Measurements from ENCODE around the gene NKX2-1. TPM values are rescaled to one million over a fixed set of nuclear protein-coding genes. Genes with fewer than 3 reads are reported as not detected.
"Not testable (repeated sequence)": the region's sequence is repeated elsewhere in the genome, so short reads cannot be mapped to it uniquely, and the experiment has no call there.

The NKX2-1 gene
- polyA plus RNA-seq, 2 donors = 0.04 TPM; not detected in 1

DNA sequence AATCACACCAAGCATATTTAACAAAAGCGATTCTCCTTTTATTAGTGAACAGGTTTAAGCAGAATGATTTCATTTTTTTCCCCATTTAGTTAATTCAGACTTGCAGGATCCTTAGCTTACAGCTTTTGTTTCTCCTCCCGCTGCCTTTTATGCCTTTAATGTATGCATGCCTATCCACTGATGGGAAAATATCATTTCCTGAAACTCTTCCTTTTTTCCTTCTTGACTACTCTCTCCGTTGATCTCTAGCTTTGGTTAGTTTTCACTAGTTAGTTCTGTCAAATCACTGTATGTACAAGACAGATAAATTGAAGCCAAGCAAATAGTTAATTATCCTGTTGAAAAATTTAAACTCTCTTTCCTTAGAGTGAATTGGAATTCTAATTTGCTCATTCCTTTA, 26.3 kb downstream of the NKX2-1 start:
- no peaks in the 10 kb centered on the region for H3K36me3 ChIP-seq (ENCODE audit: control insufficient read depth in 2 of 2, insufficient read depth in 2 of 2, low read length in 1 of 2)
- WGBS, 2 donors = 23 to 24% methylated on average over 3 of the region's 3 CpGs
- no peak overlapping the region for H3K27ac ChIP-seq (ENCODE audit: low read depth in 2 of 2, low read length in 1 of 2)
- H3K4me1 ChIP-seq (ENCODE audit: control insufficient read depth in 2 of 2, insufficient read depth in 2 of 2, low read length in 1 of 2) = no peaks in the 10 kb centered on the region
- H3K9me3 ChIP-seq (ENCODE audit: control insufficient read depth in 2 of 2, insufficient read depth in 1 of 2, low read depth in 1 of 2, low read length in 1 of 2) = no peaks in the 10 kb centered on the region
- H3K27me3 ChIP-seq (ENCODE audit: control insufficient read depth in 1 of 2, insufficient read depth in 2 of 2, low read length in 2 of 2) = peaks cover 4 to 8% of the 10 kb centered on the region in 2 donors
- no peak overlapping the region for H3K4me3 ChIP-seq (ENCODE audit: low read depth in 1 of 2, low read length in 2 of 2)

DNA sequence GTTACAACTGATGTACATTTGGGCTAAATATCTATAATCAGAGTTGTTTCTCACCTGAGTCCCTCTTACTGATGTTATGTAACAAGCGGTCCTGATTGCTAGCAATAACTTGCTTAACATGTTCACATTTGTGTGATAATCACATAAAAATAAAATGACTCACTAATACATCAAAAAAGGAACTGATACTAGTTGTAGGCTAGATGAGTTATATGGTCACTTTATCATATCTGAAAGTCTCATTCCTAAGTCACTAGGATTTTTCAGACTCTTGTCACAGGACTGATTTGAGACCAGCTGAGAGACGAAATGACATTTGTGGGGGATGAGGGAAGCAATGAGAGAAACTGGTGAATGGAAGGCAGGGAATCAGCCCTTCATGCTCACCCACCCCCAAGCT, 34.3 kb downstream of the NKX2-1 start:
- WGBS, 2 donors = 71 to 76% methylated on average over 2 of the region's 2 CpGs
- Histone ChIP-seq H3K27ac (ENCODE audit: low read depth in 2 of 2, low read length in 1 of 2) (no peak overlapping the region), H3K9me3 (ENCODE audit: control insufficient read depth in 2 of 2, insufficient read depth in 1 of 2, low read depth in 1 of 2, low read length in 1 of 2) (no peaks in the 10 kb centered on the region), H3K4me3 (ENCODE audit: low read depth in 1 of 2, low read length in 2 of 2) (no peak overlapping the region), H3K36me3 (ENCODE audit: control insufficient read depth in 2 of 2, insufficient read depth in 2 of 2, low read length in 1 of 2) (no peaks in the 10 kb centered on the region), H3K27me3 (ENCODE audit: control insufficient read depth in 1 of 2, insufficient read depth in 2 of 2, low read length in 2 of 2) (peaks cover 4% of the 10 kb centered on the region in 2 donors), H3K4me1 (ENCODE audit: control insufficient read depth in 2 of 2, insufficient read depth in 2 of 2, low read length in 1 of 2) (no peaks in the 10 kb centered on the region)

DNA sequence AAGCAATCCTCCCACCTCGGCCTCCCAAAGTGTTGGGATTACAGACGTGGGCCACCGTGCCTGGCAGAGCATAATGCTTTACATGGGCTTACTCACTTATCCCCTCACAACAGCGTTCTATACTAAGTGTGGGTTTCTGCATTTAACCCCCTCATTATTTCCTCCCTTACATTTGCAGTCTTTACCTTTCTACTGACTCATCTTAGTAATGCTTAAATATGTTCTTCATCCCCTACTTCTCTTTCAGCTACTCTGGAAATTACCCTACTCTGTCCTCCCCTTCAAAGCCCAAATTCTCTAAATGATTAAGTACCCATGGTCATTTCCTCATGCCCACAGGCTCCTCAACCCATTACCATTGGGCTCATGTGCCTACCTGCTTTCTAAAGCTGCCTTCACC, 40.7 kb downstream of the NKX2-1 start:
- no peaks in the 10 kb centered on the region for H3K4me1 ChIP-seq (ENCODE audit: control insufficient read depth in 2 of 2, insufficient read depth in 2 of 2, low read length in 1 of 2)
- no peak overlapping the region for H3K4me3 ChIP-seq (ENCODE audit: low read depth in 1 of 2, low read length in 2 of 2)
- H3K9me3 ChIP-seq (ENCODE audit: control insufficient read depth in 2 of 2, insufficient read depth in 1 of 2, low read depth in 1 of 2, low read length in 1 of 2) = no peaks in the 10 kb centered on the region
- no peaks in the 10 kb centered on the region for H3K36me3 ChIP-seq (ENCODE audit: control insufficient read depth in 2 of 2, insufficient read depth in 2 of 2, low read length in 1 of 2)
- WGBS, 2 donors = 73 to 81% methylated on average over 4 of the region's 4 CpGs
- peaks cover 0 to 4% of the 10 kb centered on the region in 2 donors for H3K27me3 ChIP-seq (ENCODE audit: control insufficient read depth in 1 of 2, insufficient read depth in 2 of 2, low read length in 2 of 2)
- H3K27ac ChIP-seq (ENCODE audit: low read depth in 2 of 2, low read length in 1 of 2) = no peak overlapping the region

GRCh38 chr14:36478782-36479181, 41.2 kb downstream of the NKX2-1 start:
- H3K4me3 ChIP-seq (ENCODE audit: low read depth in 1 of 2, low read length in 2 of 2) = no peak overlapping the region
- H3K27ac ChIP-seq (ENCODE audit: low read depth in 2 of 2, low read length in 1 of 2) = no peak overlapping the region
- no peaks in the 10 kb centered on the region for H3K36me3 ChIP-seq (ENCODE audit: control insufficient read depth in 2 of 2, insufficient read depth in 2 of 2, low read length in 1 of 2)
- no peaks in the 10 kb centered on the region for H3K4me1 ChIP-seq (ENCODE audit: control insufficient read depth in 2 of 2, insufficient read depth in 2 of 2, low read length in 1 of 2)
- 0% methylated on average over 1 of the region's 1 CpG for WGBS, 2 donors
- peaks cover 0 to 4% of the 10 kb centered on the region in 2 donors for H3K27me3 ChIP-seq (ENCODE audit: control insufficient read depth in 1 of 2, insufficient read depth in 2 of 2, low read length in 2 of 2)
- no peaks in the 10 kb centered on the region for H3K9me3 ChIP-seq (ENCODE audit: control insufficient read depth in 2 of 2, insufficient read depth in 1 of 2, low read depth in 1 of 2, low read length in 1 of 2)

DNA sequence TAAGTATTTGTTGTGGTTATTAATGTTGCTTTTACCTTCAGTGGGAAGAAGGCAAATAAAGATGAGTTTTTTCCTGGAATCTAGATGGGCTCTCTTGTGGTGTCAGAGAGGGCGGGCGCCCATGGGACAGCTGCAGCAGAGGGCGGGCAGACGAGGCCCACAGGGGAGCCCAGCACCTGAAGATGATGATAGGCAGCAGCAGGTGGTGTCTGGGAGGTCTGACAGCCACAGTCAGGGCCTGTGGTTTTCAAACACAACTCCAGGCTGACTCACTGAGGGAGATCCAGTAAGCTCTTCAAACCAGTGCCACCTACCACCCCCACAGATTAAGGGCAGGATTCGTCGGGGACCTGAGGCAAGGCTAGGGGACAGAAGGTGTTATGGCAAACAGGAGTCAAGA, 42.8 kb downstream of the NKX2-1 start:
- Histone ChIP-seq H3K27ac (ENCODE audit: low read depth in 2 of 2, low read length in 1 of 2) (no peak overlapping the region), H3K4me1 (ENCODE audit: control insufficient read depth in 2 of 2, insufficient read depth in 2 of 2, low read length in 1 of 2) (no peaks in the 10 kb centered on the region), H3K9me3 (ENCODE audit: control insufficient read depth in 2 of 2, insufficient read depth in 1 of 2, low read depth in 1 of 2, low read length in 1 of 2) (no peaks in the 10 kb centered on the region), H3K27me3 (ENCODE audit: control insufficient read depth in 1 of 2, insufficient read depth in 2 of 2, low read length in 2 of 2) (peaks cover 0 to 4% of the 10 kb centered on the region in 2 donors), H3K36me3 (ENCODE audit: control insufficient read depth in 2 of 2, insufficient read depth in 2 of 2, low read length in 1 of 2) (no peaks in the 10 kb centered on the region), H3K4me3 (ENCODE audit: low read depth in 1 of 2, low read length in 2 of 2) (no peak overlapping the region)
- WGBS, 2 donors = 59 to 63% methylated on average over 6 of the region's 6 CpGs

DNA sequence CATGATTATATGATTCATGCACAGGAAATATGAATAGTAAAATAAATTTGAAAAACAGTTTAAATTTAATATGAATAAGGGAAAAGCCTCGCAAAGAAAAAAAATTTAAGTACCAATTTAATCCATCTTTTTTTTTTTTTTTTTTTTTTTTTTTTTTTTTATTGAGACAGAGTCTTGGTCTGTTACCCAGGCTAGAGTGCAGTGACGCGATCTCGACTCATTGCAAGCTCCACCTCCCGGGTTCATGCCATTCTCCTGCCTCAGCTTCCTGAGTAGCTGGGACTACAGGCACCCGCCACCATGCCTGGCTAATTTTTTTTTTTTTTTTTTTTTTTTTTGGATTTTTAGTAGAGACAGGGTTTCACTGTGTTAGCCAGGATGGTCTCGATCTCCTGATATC, 44.0 kb downstream of the NKX2-1 start:
- not testable (repeated sequence) for H3K27me3 ChIP-seq (ENCODE audit: control insufficient read depth in 1 of 2, insufficient read depth in 2 of 2, low read length in 2 of 2); H3K27ac ChIP-seq (ENCODE audit: low read depth in 2 of 2, low read length in 1 of 2); H3K4me1 ChIP-seq (ENCODE audit: control insufficient read depth in 2 of 2, insufficient read depth in 2 of 2, low read length in 1 of 2); H3K9me3 ChIP-seq (ENCODE audit: control insufficient read depth in 2 of 2, insufficient read depth in 1 of 2, low read depth in 1 of 2, low read length in 1 of 2); H3K4me3 ChIP-seq (ENCODE audit: low read depth in 1 of 2, low read length in 2 of 2); H3K36me3 ChIP-seq (ENCODE audit: control insufficient read depth in 2 of 2, insufficient read depth in 2 of 2, low read length in 1 of 2)
- WGBS, 2 donors = 92 to 96% methylated on average over 7 of the region's 7 CpGs

DNA sequence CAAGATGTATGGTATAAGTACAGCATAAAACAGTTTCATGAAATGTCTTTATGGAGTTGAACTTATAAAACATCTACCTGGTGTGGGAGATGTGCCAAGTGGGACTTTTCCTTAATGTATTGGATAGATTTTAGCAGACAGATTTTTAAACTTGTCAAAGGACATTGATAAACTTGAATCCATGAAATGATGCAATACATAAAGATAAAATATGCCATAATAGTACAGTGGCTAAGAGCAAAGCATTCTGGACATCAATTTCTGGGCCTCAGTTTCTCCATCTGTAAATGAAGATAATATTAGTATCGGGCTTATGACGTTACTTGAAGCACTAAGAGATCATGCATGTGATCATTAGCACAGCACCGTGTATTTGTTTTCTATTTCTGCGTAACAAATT, 45.4 kb downstream of the NKX2-1 start:
- Histone ChIP-seq H3K36me3 (ENCODE audit: control insufficient read depth in 2 of 2, insufficient read depth in 2 of 2, low read length in 1 of 2) (no peaks in the 10 kb centered on the region), H3K27ac (ENCODE audit: low read depth in 2 of 2, low read length in 1 of 2) (no peak overlapping the region), H3K9me3 (ENCODE audit: control insufficient read depth in 2 of 2, insufficient read depth in 1 of 2, low read depth in 1 of 2, low read length in 1 of 2) (no peaks in the 10 kb centered on the region), H3K4me3 (ENCODE audit: low read depth in 1 of 2, low read length in 2 of 2) (no peak overlapping the region), H3K27me3 (ENCODE audit: control insufficient read depth in 1 of 2, insufficient read depth in 2 of 2, low read length in 2 of 2) (peaks cover 0 to 4% of the 10 kb centered on the region in 2 donors), H3K4me1 (ENCODE audit: control insufficient read depth in 2 of 2, insufficient read depth in 2 of 2, low read length in 1 of 2) (no peaks in the 10 kb centered on the region)
- 66 to 72% methylated on average over 4 of the region's 4 CpGs for WGBS, 2 donors

GRCh38 chr14:36471431-36471830, 48.6 kb downstream of the NKX2-1 start:
- Histone ChIP-seq H3K4me1 (ENCODE audit: control insufficient read depth in 2 of 2, insufficient read depth in 2 of 2, low read length in 1 of 2) (no peaks in the 10 kb centered on the region), H3K9me3 (ENCODE audit: control insufficient read depth in 2 of 2, insufficient read depth in 1 of 2, low read depth in 1 of 2, low read length in 1 of 2) (no peaks in the 10 kb centered on the region), H3K36me3 (ENCODE audit: control insufficient read depth in 2 of 2, insufficient read depth in 2 of 2, low read length in 1 of 2) (no peaks in the 10 kb centered on the region), H3K4me3 (ENCODE audit: low read depth in 1 of 2, low read length in 2 of 2) (no peak overlapping the region), H3K27ac (ENCODE audit: low read depth in 2 of 2, low read length in 1 of 2) (no peak overlapping the region), H3K27me3 (ENCODE audit: control insufficient read depth in 1 of 2, insufficient read depth in 2 of 2, low read length in 2 of 2) (no peaks in the 10 kb centered on the region)
- 84 to 89% methylated on average over 3 of the region's 3 CpGs for WGBS, 2 donors

DNA sequence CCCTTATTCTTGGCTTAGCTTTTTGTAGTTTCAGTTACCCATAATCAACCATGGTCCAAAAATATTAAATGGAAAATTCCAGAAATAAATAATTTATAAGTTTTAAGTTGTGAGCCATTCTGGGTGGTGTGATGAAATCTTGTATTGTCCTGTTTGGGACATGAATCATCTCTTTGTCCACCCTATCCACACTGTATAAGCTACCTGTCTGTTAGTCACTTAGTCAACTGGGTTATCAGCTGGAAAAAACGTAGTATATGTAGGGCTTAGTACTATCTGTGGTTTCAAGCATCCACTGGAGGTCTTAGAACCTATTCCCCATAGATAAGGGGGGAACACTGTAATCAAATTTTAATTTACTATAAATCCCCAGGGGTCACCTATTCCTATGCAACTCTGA, 52.7 kb downstream of the NKX2-1 start:
- no peak overlapping the region for H3K27ac ChIP-seq (ENCODE audit: low read depth in 2 of 2, low read length in 1 of 2)
- H3K36me3 ChIP-seq (ENCODE audit: control insufficient read depth in 2 of 2, insufficient read depth in 2 of 2, low read length in 1 of 2) = no peaks in the 10 kb centered on the region
- 23 to 56% methylated on average over 1 of the region's 1 CpG for WGBS, 2 donors
- no peak overlapping the region for H3K4me3 ChIP-seq (ENCODE audit: low read depth in 1 of 2, low read length in 2 of 2)
- no peaks in the 10 kb centered on the region for H3K4me1 ChIP-seq (ENCODE audit: control insufficient read depth in 2 of 2, insufficient read depth in 2 of 2, low read length in 1 of 2)
- no peaks in the 10 kb centered on the region for H3K9me3 ChIP-seq (ENCODE audit: control insufficient read depth in 2 of 2, insufficient read depth in 1 of 2, low read depth in 1 of 2, low read length in 1 of 2)
- no peaks in the 10 kb centered on the region for H3K27me3 ChIP-seq (ENCODE audit: control insufficient read depth in 1 of 2, insufficient read depth in 2 of 2, low read length in 2 of 2)
